NT2/D1 (cell line): ENCODE measurements around the gene TSPAN5.

Experiments
- SUZ12 ChIP-seq: IDR thresholded peaks from 2 replicates; pipeline ENCODE4 v1.6.1; 2011; ENCODE audit not compliant: insufficient read length, insufficient read depth; ENCODE audit errors: extremely low read depth
- ZNF274 ChIP-seq: IDR thresholded peaks from 2 replicates; pipeline ENCODE4 v1.6.1; 2011; ENCODE audit warnings: mild to moderate bottlenecking, low read depth, low read length

GRCh38 chr4:98632258-98632657 lies 26.2 kb downstream of the TSPAN5 start:
- TF ChIP-seq ZNF274 (no peak), SUZ12 (no peak)
